CD4-positive, alpha-beta memory T cell (primary cell): Measurements from ENCODE around the gene DENND4A. TPM values are rescaled to one million over a fixed set of nuclear protein-coding genes. Genes with fewer than 3 reads are reported as not detected.

ENCODE experiments used
- CTCF ChIA-PET: fragments of 350-600 bp; sonication (Branson Sonifier 250); formaldehyde crosslinking; loops from one replicate; lab custom pipeline; 2021; ENCODE audit warnings: inconsistent platforms; ENCODE audit not compliant: partially characterized antibody; lab: Charles Lee
- POLR2A ChIA-PET: fragments of 350-600 bp; sonication (Branson Sonifier 250); formaldehyde crosslinking; loops from one replicate; lab custom pipeline; 2021; ENCODE audit not compliant: partially characterized antibody; lab: Charles Lee
- DNase-seq, 5 donors: peaks; one replicate each; pipeline versions ENCODE4 v3.0.0 to v3.0.0-alpha.2; 2020 to 2022; ENCODE audit warnings: mixed read lengths in 1 of 5
- H3K27ac ChIP-seq: one replicate; pipeline ENCODE4 v1.7.0; 2013; ENCODE audit warnings: low read depth, low read length
- H3K27me3 ChIP-seq: 2 replicates; pipeline ENCODE4 v1.7.0; 2013; ENCODE audit warnings: mild to moderate bottlenecking, low read length, moderate library complexity; ENCODE audit not compliant: insufficient read depth
- H3K36me3 ChIP-seq: 2 replicates; pipeline ENCODE4 v1.7.0; 2013; ENCODE audit warnings: mild to moderate bottlenecking, low read length, moderate library complexity; ENCODE audit not compliant: insufficient read depth
- H3K4me1 ChIP-seq: 2 replicates; pipeline ENCODE4 v1.7.0; 2013; ENCODE audit warnings: mild to moderate bottlenecking, low read length, moderate library complexity; ENCODE audit not compliant: insufficient read depth
- H3K4me3 ChIP-seq, 2 donors: one replicate each; pipeline ENCODE4 v1.7.0; 2013; ENCODE audit warnings: low read length in 2 of 2, mild to moderate bottlenecking in 1 of 2
- H3K9me3 ChIP-seq, 2 donors: one replicate each; pipeline ENCODE4 v1.7.0; 2013; ENCODE audit warnings: low read length in 2 of 2, control low read depth in 1 of 2; ENCODE audit not compliant: control insufficient read depth in 1 of 2
- H3K27ac Mint-ChIP-seq, 7 donors: one replicate each; pipeline ENCODE4 v1.8.0; 2020 to 2021; ENCODE audit warnings: mixed read lengths in 7 of 7, mild to moderate bottlenecking in 6 of 7, inconsistent platforms in 3 of 7, moderate library complexity in 3 of 7
- H3K27me3 Mint-ChIP-seq, 2 donors: one replicate each; pipeline ENCODE4 v1.8.0; 2020 to 2021; ENCODE audit warnings: mixed read lengths in 2 of 2
- H3K36me3 Mint-ChIP-seq, 2 donors: one replicate each; pipeline ENCODE4 v1.8.0; 2020 to 2021; ENCODE audit warnings: mixed read lengths in 2 of 2, inconsistent platforms in 1 of 2, mild to moderate bottlenecking in 1 of 2
- H3K4me1 Mint-ChIP-seq, 4 donors: one replicate each; pipeline ENCODE4 v1.8.0; 2020 to 2021; ENCODE audit warnings: mixed read lengths in 4 of 4, mild to moderate bottlenecking in 1 of 4
- H3K4me3 Mint-ChIP-seq, 8 donors: one replicate each; pipeline ENCODE4 v1.8.0; 2020 to 2021; ENCODE audit warnings: mixed read lengths in 8 of 8, mild to moderate bottlenecking in 7 of 8, moderate library complexity in 6 of 8, inconsistent platforms in 3 of 8
- H3K9me3 Mint-ChIP-seq, 8 donors: one replicate each; pipeline ENCODE4 v1.8.0; 2020 to 2021; ENCODE audit warnings: mixed read lengths in 8 of 8, mild to moderate bottlenecking in 5 of 8, inconsistent platforms in 3 of 8, moderate library complexity in 1 of 8
- intact Hi-C: fragments of 100-400 bp; cut with micrococcal nuclease; formaldehyde crosslinking; loops from one replicate; pipeline ENCODE4 v1.15.1; 2023
- polyA plus RNA-seq, 2 donors: library from polyadenylated mRNA; unstranded; fragments of 300-500 nt; fragmentation: Illumina TruSeq; gene quantifications; one replicate each; pipeline ENCODE4 v1.2.3, GENCODE V29; 2021
- total RNA-seq, 2 experiments: library from RNA; stranded (reverse); gene quantifications; one replicate each; pipeline ENCODE4 v1.2.3, GENCODE V29; 2021

DENND4A gene
- total and polyA plus RNA-seq, 4 experiments from 2014 or later, result 8.4 to 69.4 (median 42.2) TPM

- Histone ChIP-seq H3K4me1 (peaks cover 79% of the 10 kb centered on the region), H3K9me3 (no peaks in the 10 kb centered on the region), H3K27ac (peak overlapping the region; percentile 83), H3K4me3 (peak overlapping the region in 1 of 2 donors; percentile 10), H3K36me3 (no peaks in the 10 kb centered on the region), H3K27me3 (no peaks in the 10 kb centered on the region)
- H3K9me3 Mint-ChIP-seq, result no peaks in the 10 kb centered on the region
- POLR2A ChIA-PET, result interaction anchor here (0.7 to 3.6 kb wide), 11 partner anchors 9 to 524 kb away, joined by 3 to 77 read pairs (median 5); partner anchors contain the start of genes DENND4A, INTS14, RAB11A and RNU5B-1
- CTCF ChIA-PET, result interaction anchor here (0.7 to 2.2 kb wide), 27 partner anchors 8 to 191 kb away, joined by 3 to 29 read pairs (median 4); partner anchors contain the start of genes DENND4A and RAB11A
- peak overlapping the region; percentile 48 to 75 (median 74) for H3K4me3 Mint-ChIP-seq
- no peaks in the 10 kb centered on the region for H3K36me3 Mint-ChIP-seq
- peak overlapping the region; percentile 90 to 99 (median 97) for H3K27ac Mint-ChIP-seq
- no peaks in the 10 kb centered on the region for H3K27me3 Mint-ChIP-seq
- intact Hi-C loops, result loop anchor here (1.0 to 5.0 kb wide), 4 partner anchors 9 to 190 kb away; no protein-coding TSS in a partner anchor
- peak; percentile 70 to 83 (median 78) for DNase-seq
- peaks cover 49 to 76% (median 63%) of the 10 kb centered on the region in 4 donors for H3K4me1 Mint-ChIP-seq
Measured at GRCh38 chr15:65828585-65828984, 36.5 kb upstream of the DENND4A start.

- peak overlapping the region; percentile 3 to 81 (median 69) for H3K4me3 Mint-ChIP-seq
- peak in 2 of 5 donors; percentile 19 to 43 for DNase-seq
- ChIA-PET CTCF (interaction anchor here (0.7 to 1.3 kb wide), 4 partner anchors 9 to 62 kb away, joined by 3 to 4 read pairs (median 4); no protein-coding TSS in a partner anchor), POLR2A (interaction anchor here (0.7 to 3.6 kb wide), 5 partner anchors 8 to 42 kb away, joined by 3 to 44 read pairs (median 4); partner anchors contain the start of genes DENND4A and RAB11A)
- H3K27ac Mint-ChIP-seq, result peak overlapping the region; percentile 90 to 99 (median 95)
- H3K4me3 ChIP-seq, result no peak overlapping the region
- H3K9me3 ChIP-seq, result no peaks in the 10 kb centered on the region
- no peaks in the 10 kb centered on the region for H3K9me3 Mint-ChIP-seq
- no peaks in the 10 kb centered on the region for H3K36me3 Mint-ChIP-seq
- intact Hi-C loops, result loop anchor here (5.0 kb wide), 1 partner anchor 95 kb away; no protein-coding TSS in a partner anchor
- peak overlapping the region; percentile 83 for H3K27ac ChIP-seq
- peaks cover 77% of the 10 kb centered on the region for H3K4me1 ChIP-seq
- H3K27me3 ChIP-seq, result no peaks in the 10 kb centered on the region
- H3K27me3 Mint-ChIP-seq, result no peaks in the 10 kb centered on the region
- no peaks in the 10 kb centered on the region for H3K36me3 ChIP-seq
- peaks cover 35 to 72% (median 55%) of the 10 kb centered on the region in 4 donors for H3K4me1 Mint-ChIP-seq
Measured at GRCh38 chr15:65827065-65827464, 35.0 kb upstream of the DENND4A start.

GRCh38 chr15:65824941-65825544 is 33.0 kb upstream of the DENND4A start:
- no peaks in the 10 kb centered on the region for H3K27me3 Mint-ChIP-seq
- ChIA-PET POLR2A (interaction anchor here (1.4 to 4.6 kb wide), 3 partner anchors 8 to 39 kb away, joined by 3 to 50 read pairs (median 10); partner anchors contain the start of gene DENND4A), CTCF (interaction anchor here (1.3 to 2.0 kb wide), 3 partner anchors 8 to 32 kb away, joined by 3 to 8 read pairs (median 7); no protein-coding TSS in a partner anchor)
- intact Hi-C loops, result loop anchor here (5.0 kb wide), 1 partner anchor 93 kb away; no protein-coding TSS in a partner anchor
- Histone ChIP-seq H3K4me3 (no peak overlapping the region), H3K27ac (no peak overlapping the region), H3K4me1 (peaks cover 77% of the 10 kb centered on the region), H3K27me3 (no peaks in the 10 kb centered on the region), H3K36me3 (no peaks in the 10 kb centered on the region), H3K9me3 (no peaks in the 10 kb centered on the region)
- peaks cover 34 to 72% (median 55%) of the 10 kb centered on the region in 4 donors for H3K4me1 Mint-ChIP-seq
- no peak for DNase-seq
- peak overlapping the region in 1 of 7 donors; percentile 53 for H3K27ac Mint-ChIP-seq
- no peak overlapping the region for H3K4me3 Mint-ChIP-seq
- H3K36me3 Mint-ChIP-seq, result no peaks in the 10 kb centered on the region
- no peaks in the 10 kb centered on the region for H3K9me3 Mint-ChIP-seq

GRCh38 chr15:65824031-65824743 is 32.1 kb upstream of the DENND4A start:
- no peaks in the 10 kb centered on the region for H3K9me3 Mint-ChIP-seq
- no peaks in the 10 kb centered on the region for H3K36me3 ChIP-seq
- H3K4me3 ChIP-seq, result no peak overlapping the region
- H3K27me3 Mint-ChIP-seq, result no peaks in the 10 kb centered on the region
- ChIA-PET POLR2A (interaction anchor here (0.5 to 4.6 kb wide), 5 partner anchors 9 to 46 kb away, joined by 3 to 50 read pairs (median 5); partner anchors contain the start of genes DENND4A and RAB11A), CTCF (interaction anchor here (1.1 to 2.1 kb wide), 9 partner anchors 9 to 154 kb away, joined by 3 to 9 read pairs (median 3); no protein-coding TSS in a partner anchor)
- H3K27me3 ChIP-seq, result no peaks in the 10 kb centered on the region
- peak overlapping the region in 6 of 7 donors; percentile 37 to 68 (median 58) for H3K27ac Mint-ChIP-seq
- peaks cover 78% of the 10 kb centered on the region for H3K4me1 ChIP-seq
- peaks cover 40 to 74% (median 57%) of the 10 kb centered on the region in 4 donors for H3K4me1 Mint-ChIP-seq
- H3K9me3 ChIP-seq, result no peaks in the 10 kb centered on the region
- H3K4me3 Mint-ChIP-seq, result peak overlapping the region in 3 of 8 donors; percentile 17 to 36 (median 35)
- no peaks in the 10 kb centered on the region for H3K36me3 Mint-ChIP-seq
- no peak overlapping the region for H3K27ac ChIP-seq
- no peak for DNase-seq
- intact Hi-C loops, result no loop called here

GRCh38 chr15:65822316-65822715 is 30.2 kb upstream of the DENND4A start:
- DNase-seq, result no peak
- Mint-ChIP-seq H3K9me3 (no peaks in the 10 kb centered on the region), H3K27ac (peak overlapping the region in 5 of 7 donors; percentile 7 to 93 (median 73)), H3K4me1 (peaks cover 38 to 73% (median 56%) of the 10 kb centered on the region in 4 donors), H3K27me3 (no peaks in the 10 kb centered on the region), H3K4me3 (peak overlapping the region in 2 of 8 donors; percentile 10 to 20), H3K36me3 (peaks cover 0 to 3% of the 10 kb centered on the region in 2 donors)
- POLR2A ChIA-PET, result interaction anchor here (0.6 to 4.6 kb wide), 3 partner anchors 10 to 203 kb away, joined by 5 to 50 read pairs (median 6); partner anchors contain the start of gene DENND4A
- H3K4me1 ChIP-seq, result peaks cover 77% of the 10 kb centered on the region
- no peak overlapping the region for H3K27ac ChIP-seq
- CTCF ChIA-PET, result interaction anchor here (1.0 to 2.1 kb wide), 4 partner anchors 13 to 47 kb away, joined by 3 to 9 read pairs (median 4); partner anchors contain the start of gene RAB11A
- no peaks in the 10 kb centered on the region for H3K9me3 ChIP-seq
- no peak overlapping the region for H3K4me3 ChIP-seq
- intact Hi-C loops, result no loop called here
- H3K27me3 ChIP-seq, result no peaks in the 10 kb centered on the region
- no peaks in the 10 kb centered on the region for H3K36me3 ChIP-seq

GRCh38 chr15:65821070-65821469 is 29.0 kb upstream of the DENND4A start:
- no peaks in the 10 kb centered on the region for H3K27me3 ChIP-seq
- H3K27me3 Mint-ChIP-seq, result no peaks in the 10 kb centered on the region
- ChIA-PET CTCF (interaction anchor here (1.0 to 2.3 kb wide), 4 partner anchors 8 to 30 kb away, joined by 3 to 13 read pairs (median 6); partner anchors contain the start of gene DENND4A), POLR2A (interaction anchor here (1.1 to 8.3 kb wide), 4 partner anchors 12 to 48 kb away, joined by 3 to 144 read pairs (median 45); partner anchors contain the start of genes DENND4A and RAB11A)
- no peak overlapping the region for H3K4me3 ChIP-seq
- peaks cover 0 to 3% (median 0%) of the 10 kb centered on the region in 8 donors for H3K9me3 Mint-ChIP-seq
- H3K36me3 ChIP-seq, result no peaks in the 10 kb centered on the region
- peak overlapping the region; percentile 90 to 99 (median 96) for H3K27ac Mint-ChIP-seq
- H3K9me3 ChIP-seq, result no peaks in the 10 kb centered on the region
- H3K4me3 Mint-ChIP-seq, result peak overlapping the region in 7 of 8 donors; percentile 12 to 59 (median 39)
- peaks cover 66% of the 10 kb centered on the region for H3K4me1 ChIP-seq
- H3K27ac ChIP-seq, result peak overlapping the region; percentile 85
- intact Hi-C loops, result no loop called here
- no peak for DNase-seq
- peaks cover 39 to 71% (median 53%) of the 10 kb centered on the region in 4 donors for H3K4me1 Mint-ChIP-seq
- H3K36me3 Mint-ChIP-seq, result peaks cover 0 to 3% of the 10 kb centered on the region in 2 donors
